BE2C (cell line): Measurements from ENCODE around the gene ABHD6.

Experiments used
- DNase-seq: peaks from one replicate; pipeline ENCODE4 v3.0.0-alpha.2; 2020
- H3K27me3 ChIP-seq: fragments of 250-450 bp; sonication (Bioruptor Pico); 2 replicates; pipeline ENCODE4 v1.5.1; 2020; ENCODE audit warnings: mild to moderate bottlenecking
- H3K36me3 ChIP-seq: fragments of 250-450 bp; sonication (Bioruptor Pico); 2 replicates; pipeline ENCODE4 v1.5.1; 2020; ENCODE audit warnings: mild to moderate bottlenecking
- H3K4me1 ChIP-seq: fragments of 250-450 bp; sonication (Bioruptor Pico); 2 replicates; pipeline ENCODE4 v1.5.1; 2020
- H3K4me3 ChIP-seq: 2 replicates; pipeline ENCODE4 v1.5.1; 2011; ENCODE audit warnings: low read depth, low read length
- H3K9me3 ChIP-seq: fragments of 250-450 bp; sonication (Bioruptor Pico); 2 replicates; pipeline ENCODE4 v1.5.1; 2020
- CTCF ChIP-seq: IDR thresholded peaks from 2 replicates; pipeline ENCODE4 v1.5.1; 2012; ENCODE audit warnings: mild to moderate bottlenecking, low read depth, low read length

The ABHD6 gene

GRCh38 chr3:58296269-58296668 is 58.7 kb downstream of the ABHD6 start:
- Histone ChIP-seq H3K27me3 (no peaks in the 10 kb centered on the region), H3K4me3 (no peak overlapping the region), H3K36me3 (no peaks in the 10 kb centered on the region), H3K9me3 (no peaks in the 10 kb centered on the region), H3K4me1 (no peaks in the 10 kb centered on the region)
- TF ChIP-seq CTCF = no peak
- DNase-seq = no peak

GRCh38 chr3:58296843-58297242 is 59.3 kb downstream of the ABHD6 start:
- H3K4me1 ChIP-seq = no peaks in the 10 kb centered on the region
- no peaks in the 10 kb centered on the region for H3K27me3 ChIP-seq
- no peaks in the 10 kb centered on the region for H3K36me3 ChIP-seq
- DNase-seq = no peak
- TF ChIP-seq CTCF = no peak
- no peaks in the 10 kb centered on the region for H3K9me3 ChIP-seq
- no peak overlapping the region for H3K4me3 ChIP-seq

- Histone ChIP-seq H3K9me3 (no peaks in the 10 kb centered on the region), H3K36me3 (no peaks in the 10 kb centered on the region), H3K27me3 (no peaks in the 10 kb centered on the region), H3K4me3 (no peak overlapping the region), H3K4me1 (no peaks in the 10 kb centered on the region)
- DNase-seq = no peak
- no peak for TF ChIP-seq CTCF
Measured at GRCh38 chr3:58298190-58298589, 60.6 kb downstream of the ABHD6 start.

GRCh38 chr3:58299075-58299474 is 61.5 kb downstream of the ABHD6 start:
- H3K36me3 ChIP-seq = no peaks in the 10 kb centered on the region
- no peak for DNase-seq
- H3K27me3 ChIP-seq = no peaks in the 10 kb centered on the region
- H3K4me1 ChIP-seq = no peaks in the 10 kb centered on the region
- no peak for TF ChIP-seq CTCF
- no peak overlapping the region for H3K4me3 ChIP-seq
- no peaks in the 10 kb centered on the region for H3K9me3 ChIP-seq

GRCh38 chr3:58299839-58300516 is 62.4 kb downstream of the ABHD6 start:
- no peak overlapping the region for H3K4me3 ChIP-seq
- DNase-seq = no peak

More at GRCh38 chr3:58299839-58300516, 62.4 kb downstream of the ABHD6 start:
- no peaks in the 10 kb centered on the region for H3K4me1 ChIP-seq
- H3K36me3 ChIP-seq = no peaks in the 10 kb centered on the region
- H3K9me3 ChIP-seq = no peaks in the 10 kb centered on the region
- peak; percentile 46 for TF ChIP-seq CTCF
- H3K27me3 ChIP-seq = no peaks in the 10 kb centered on the region
